ENCODE measurements around the gene FYN. TPM values are rescaled to one million over a fixed set of nuclear protein-coding genes. Genes with fewer than 3 reads are reported as not detected.
A peak's percentile ranks its signal among the peaks of the same experiment; 100 is the strongest.

FYN gene
- total and polyA plus RNA-seq, 10 of the 15 experiments (the other 5 are each of a cell fraction or from before 2014, with no cell fraction given) = 51.4 to 247 (median 138) TPM

GRCh38 chr6:111738631-111739030 is 134.6 kb downstream of the FYN start:
- ChIA-PET CTCF (interaction anchor here (0.8 to 4.8 kb wide), 3 partner anchors 13 to 85 kb away, joined by 3 to 43 read pairs (median 26); no protein-coding TSS in a partner anchor), SMC1A (ENCODE audit: uncharacterized antibody, unreplicated experiment) (interaction anchor here (1.0 to 16.1 kb wide), 10 partner anchors 10 to 99 kb away, joined by 3 to 181 read pairs (median 6); no protein-coding TSS in a partner anchor), POLR2A (interaction anchor here (2.2 to 8.1 kb wide), 3 partner anchors 15 to 28 kb away, joined by 7 to 69 read pairs (median 20); no protein-coding TSS in a partner anchor), RAD21 (ENCODE audit: unreplicated experiment) (interaction anchor here (2.8 to 11.3 kb wide), 3 partner anchors 15 to 32 kb away, joined by 10 to 158 read pairs (median 67); no protein-coding TSS in a partner anchor)
- Histone ChIP-seq H2AFZ (ENCODE audit: control insufficient read depth, low read depth, low read length) (no peak overlapping the region), H3K27ac (ENCODE audit: control insufficient read depth, insufficient read depth) (peak overlapping the region; percentile 93), H3K9ac (ENCODE audit: control insufficient read depth, insufficient read depth, low read length) (peak overlapping the region; percentile 41), H3K27me3 (replicated peaks in 1 of 2; ENCODE audit: control insufficient read depth in 2 of 2, insufficient read depth in 2 of 2, low read length in 1 of 2) (no peaks in the 10 kb centered on the region), H4K20me1 (ENCODE audit: control insufficient read depth, insufficient read depth) (no peaks in the 10 kb centered on the region), H3K4me3 (no peak overlapping the region), H3K4me2 (ENCODE audit: control insufficient read depth, insufficient read depth) (peak overlapping the region; percentile 70), H3K4me1 (ENCODE audit: control insufficient read depth, insufficient read depth, low read length) (peaks cover 79% of the 10 kb centered on the region), H3K9me3 (replicated peaks; ENCODE audit: control insufficient read depth, insufficient read depth, low read length) (peaks cover 4% of the 10 kb centered on the region; the same call in 1 of the 3 replicates), H3K36me3 (ENCODE audit: control insufficient read depth in 2 of 2, insufficient read depth in 2 of 2, low read length in 1 of 2) (peaks cover 6 to 22% of the 10 kb centered on the region in 2 experiments), H3K79me2 (ENCODE audit: control insufficient read depth, insufficient read depth, low read length) (peaks cover 52% of the 10 kb centered on the region)
- ATAC-seq (peak; percentile 12), FAIRE-seq (no peak), DNase-seq (ENCODE audit: low read depth, low spot score) (no peak)
- no TSS peak for BruUV-seq (replicated peaks)
- WGBS (ENCODE audit: insufficient coverage, insufficient replicate concordance, low lambda C conversion rate, missing lambda C conversion rate) = 60% methylated on average over 2 of the region's 2 CpGs
- in situ Hi-C loops (cut with MboI) = loop anchor here (25.0 kb wide), 1 partner anchor 1899 kb away; no protein-coding TSS in a partner anchor
- TF ChIP-seq ZBED1 (IDR thresholded peaks at IDR 0.05; ENCODE audit: borderline replicate concordance) (no peak), GABPA (IDR thresholded peaks at IDR 0.05; ENCODE audit: low read depth) (0 out of 2 replicates have a peak, but pooled peaks have one; percentile 32), CEBPB (IDR thresholded peaks at IDR 0.05; ENCODE audit: borderline replicate concordance in 1 of 2, low read depth in 2 of 2, low read length in 2 of 2) (peak in 1 of 2 experiments; percentile 61; a peak in 1 of 4 replicates), MTA2 (IDR thresholded peaks at IDR 0.05; ENCODE audit: low read depth) (no peak)
- intact Hi-C loops (cut with micrococcal nuclease; ENCODE audit: unreplicated experiment) = no loop called here

GRCh38 chr6:111738156-111738555 is 135.1 kb downstream of the FYN start:
- intact Hi-C loops (cut with micrococcal nuclease; ENCODE audit: unreplicated experiment) (no loop called here), in situ Hi-C loops (cut with MboI) (loop anchor here (25.0 kb wide), 1 partner anchor 1899 kb away; no protein-coding TSS in a partner anchor)
- Histone ChIP-seq H3K4me1 (ENCODE audit: control insufficient read depth, insufficient read depth, low read length) (peaks cover 79% of the 10 kb centered on the region), H3K36me3 (ENCODE audit: control insufficient read depth in 2 of 2, insufficient read depth in 2 of 2, low read length in 1 of 2) (peaks cover 8 to 24% of the 10 kb centered on the region in 2 experiments), H3K9ac (ENCODE audit: control insufficient read depth, insufficient read depth, low read length) (no peak overlapping the region; the same call in 1 of the 2 replicates), H2AFZ (ENCODE audit: control insufficient read depth, low read depth, low read length) (no peak overlapping the region), H3K27ac (ENCODE audit: control insufficient read depth, insufficient read depth) (peak overlapping the region; percentile 93), H3K27me3 (replicated peaks in 1 of 2; ENCODE audit: control insufficient read depth in 2 of 2, insufficient read depth in 2 of 2, low read length in 1 of 2) (no peaks in the 10 kb centered on the region), H3K4me2 (ENCODE audit: control insufficient read depth, insufficient read depth) (peak overlapping the region; percentile 49), H3K79me2 (ENCODE audit: control insufficient read depth, insufficient read depth, low read length) (peaks cover 50% of the 10 kb centered on the region), H3K9me3 (replicated peaks; ENCODE audit: control insufficient read depth, insufficient read depth, low read length) (peaks cover 9% of the 10 kb centered on the region; the same call in 2 of the 3 replicates), H3K4me3 (no peak overlapping the region), H4K20me1 (ENCODE audit: control insufficient read depth, insufficient read depth) (no peaks in the 10 kb centered on the region)
- ATAC-seq (no peak), DNase-seq (ENCODE audit: low read depth, low spot score) (no peak), FAIRE-seq (no peak)
- ChIA-PET POLR2A (interaction anchor here (0.9 to 8.1 kb wide), 3 partner anchors 14 to 24 kb away, joined by 3 to 69 read pairs (median 7); no protein-coding TSS in a partner anchor), RAD21 (ENCODE audit: unreplicated experiment) (interaction anchor here (1.3 to 7.1 kb wide), 4 partner anchors 15 to 68 kb away, joined by 3 to 67 read pairs (median 12); no protein-coding TSS in a partner anchor), SMC1A (ENCODE audit: uncharacterized antibody, unreplicated experiment) (interaction anchor here (1.0 to 16.1 kb wide), 11 partner anchors 10 to 100 kb away, joined by 3 to 181 read pairs (median 6); no protein-coding TSS in a partner anchor), CTCF (interaction anchor here (1.0 to 4.8 kb wide), 3 partner anchors 13 to 305 kb away, joined by 3 to 26 read pairs (median 5); no protein-coding TSS in a partner anchor)
- 88% methylated on average over 3 of the region's 3 CpGs for WGBS (ENCODE audit: insufficient coverage, insufficient replicate concordance, low lambda C conversion rate, missing lambda C conversion rate)
- BruUV-seq (replicated peaks) = no TSS peak
- no peak for TF ChIP-seq CTCF (IDR thresholded peaks at IDR 0.05 in 2 of 3, conservative IDR thresholded peaks at IDR 0.05 in 1 of 3; ENCODE audit: control insufficient read depth in 2 of 3, extremely low read depth in 1 of 3, insufficient read depth in 1 of 3, low read depth in 3 of 3, low read length in 3 of 3)
- TF ChIP-seq NFYB (IDR thresholded peaks at IDR 0.05; ENCODE audit: insufficient read depth, low read depth, low read length) = no peak
- TF ChIP-seq E2F4 (IDR thresholded peaks at IDR 0.05; ENCODE audit: low read depth, low read length) = no peak
- TF ChIP-seq FOS (IDR thresholded peaks at IDR 0.05; ENCODE audit: borderline replicate concordance, extremely low read depth, insufficient read length) = no peak
